Testis (tissue), 2 donors: Measurements from ENCODE around the gene MTARC2.

ENCODE experiments used
- CTCF ChIP-seq, 3 experiments: fragments of 450-650 bp in 2 of 3; fragments of 200-600 bp in 1 of 3; sonication (generic) in 1 of 3; IDR thresholded peaks; one replicate each; pipeline ENCODE4 v1.5.1; 2016 to 2019; ENCODE audit warnings: antibody characterized with exemption in 3 of 3, mild to moderate bottlenecking in 2 of 3, moderate library complexity in 1 of 3
- POLR2A ChIP-seq: fragments of 450-650 bp; IDR thresholded peaks from one replicate; pipeline ENCODE4 v1.6.1; 2017; ENCODE audit warnings: antibody characterized with exemption, mild to moderate bottlenecking, moderate library complexity

GRCh38 chr1:220699044-220699443 is 49.1 kb upstream of the MTARC2 start:
- TF ChIP-seq POLR2A (no peak), CTCF (IDR thresholded peaks at IDR 0.05) (no peak)
